ENCODE data around the gene VPS18.

VPS18 gene

GRCh38 chr15:40901053-40901443 lies 6.8 kb downstream of the VPS18 start:
- Mint-ChIP-seq H3K4me1 (peaks cover 22% of the 10 kb centered on the region), H3K27me3 (ENCODE audit: low read depth, poor library complexity) (no peaks in the 10 kb centered on the region), H3K27ac (no peak overlapping the region), H3K4me3 (no peak overlapping the region), H3K36me3 (ENCODE audit: low read depth) (peaks cover 43% of the 10 kb centered on the region), H3K9me3 (no peaks in the 10 kb centered on the region)
- no peak for DNase-seq
- no peak for TF ChIP-seq CTCF (IDR thresholded peaks at IDR 0.05)

- no peak for TF ChIP-seq CTCF (IDR thresholded peaks at IDR 0.05)
- Mint-ChIP-seq H3K9me3 (no peaks in the 10 kb centered on the region), H3K4me3 (no peak overlapping the region), H3K36me3 (ENCODE audit: low read depth) (peaks cover 25% of the 10 kb centered on the region), H3K27ac (no peak overlapping the region), H3K27me3 (ENCODE audit: low read depth, poor library complexity) (no peaks in the 10 kb centered on the region), H3K4me1 (peaks cover 21% of the 10 kb centered on the region)
- no peak for DNase-seq
These were observed 8.6 kb downstream of the VPS18 start for GRCh38 chr15:40902605-40903561.

- H3K4me1 Mint-ChIP-seq: peaks cover 34% of the 10 kb centered on the region
- peaks cover 7% of the 10 kb centered on the region for H3K27me3 Mint-ChIP-seq (ENCODE audit: low read depth, poor library complexity)
- TF ChIP-seq CTCF (IDR thresholded peaks at IDR 0.05): no peak
- DNase-seq: no peak
- no peak overlapping the region for H3K27ac Mint-ChIP-seq
- no peak overlapping the region for H3K4me3 Mint-ChIP-seq
- no peaks in the 10 kb centered on the region for H3K9me3 Mint-ChIP-seq
- peaks cover 15% of the 10 kb centered on the region for H3K36me3 Mint-ChIP-seq (ENCODE audit: low read depth)
These were observed 10.4 kb downstream of the VPS18 start for GRCh38 chr15:40904552-40905201.

- TF ChIP-seq CTCF (IDR thresholded peaks at IDR 0.05): peak; percentile 88
- peak; percentile 92 for DNase-seq
- peaks cover 8% of the 10 kb centered on the region for H3K36me3 Mint-ChIP-seq (ENCODE audit: low read depth)
- H3K27me3 Mint-ChIP-seq (ENCODE audit: low read depth, poor library complexity): peaks cover 7% of the 10 kb centered on the region
- no peak overlapping the region for H3K4me3 Mint-ChIP-seq
- peaks cover 51% of the 10 kb centered on the region for H3K4me1 Mint-ChIP-seq
- no peak overlapping the region for H3K27ac Mint-ChIP-seq
- H3K9me3 Mint-ChIP-seq: no peaks in the 10 kb centered on the region
These were observed 12.1 kb downstream of the VPS18 start for GRCh38 chr15:40906091-40906990.

GRCh38 chr15:40906991-40907802 lies 12.9 kb downstream of the VPS18 start:
- H3K4me1 Mint-ChIP-seq: peaks cover 60% of the 10 kb centered on the region
- H3K36me3 Mint-ChIP-seq (ENCODE audit: low read depth): peaks cover 8% of the 10 kb centered on the region
- TF ChIP-seq CTCF (IDR thresholded peaks at IDR 0.05): no peak
- no peak for DNase-seq
- H3K27ac Mint-ChIP-seq: no peak overlapping the region
- H3K27me3 Mint-ChIP-seq (ENCODE audit: low read depth, poor library complexity): peaks cover 7% of the 10 kb centered on the region
- no peak overlapping the region for H3K4me3 Mint-ChIP-seq
- no peaks in the 10 kb centered on the region for H3K9me3 Mint-ChIP-seq
